ENCODE results near the gene KRTAP10-1.
"Not testable (repeated sequence)": the region's sequence is repeated elsewhere in the genome, so short reads cannot be mapped to it uniquely, and the experiment has no call there.

KRTAP10-1 gene

GRCh38 chr21:44569861-44570517 is 30.0 kb upstream of the KRTAP10-1 start:
- DNase-seq (ENCODE audit: low spot score), result no peak

DNA sequence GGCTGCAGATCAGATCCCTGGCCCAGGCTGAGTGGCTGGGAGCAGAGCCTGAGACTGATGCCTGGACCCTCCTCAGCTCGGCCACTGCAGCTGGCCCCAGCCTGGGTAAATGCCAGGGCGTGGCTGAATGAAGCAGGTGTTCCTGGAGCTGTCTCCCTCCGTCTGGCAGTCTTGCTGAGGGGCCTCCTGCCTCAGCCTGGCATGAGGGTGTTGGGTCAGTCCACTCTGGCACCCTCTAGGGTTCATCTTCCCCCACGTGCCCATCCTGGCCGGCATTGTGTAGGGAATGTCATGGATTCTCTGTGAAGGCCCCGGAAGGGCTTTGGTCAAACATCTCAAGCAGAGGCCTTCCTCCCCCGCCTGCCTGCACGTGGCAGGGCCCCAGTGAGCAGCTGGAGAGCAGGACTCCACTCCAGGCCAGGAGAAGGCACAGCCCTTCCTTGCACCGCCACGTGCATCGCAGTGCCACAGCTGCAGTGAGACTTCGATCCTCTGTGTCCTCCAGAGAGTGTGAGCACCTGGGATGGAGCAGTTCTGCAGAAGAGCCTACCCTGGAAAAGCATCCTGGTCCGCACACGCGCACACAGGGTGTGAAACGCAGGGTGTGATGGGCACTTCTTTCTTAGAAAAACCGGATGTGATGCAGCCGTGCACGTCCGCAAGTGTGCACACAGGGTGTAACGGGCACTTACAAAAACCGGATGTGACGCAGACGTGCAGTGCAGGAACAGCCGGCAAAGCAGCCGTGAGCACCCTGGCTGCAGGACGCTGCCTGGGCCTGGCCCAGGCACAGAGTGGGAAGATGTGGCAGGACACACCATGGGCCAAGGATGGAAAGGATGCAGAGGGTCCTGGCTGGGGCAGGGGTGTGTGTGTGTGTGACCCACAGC is 28.9 kb upstream of the KRTAP10-1 start:
- DNase-seq (ENCODE audit: low spot score), result no peak

- DNase-seq (ENCODE audit: low spot score), result no peak
Observed at GRCh38 chr21:44568261-44568660, 28.3 kb upstream of the KRTAP10-1 start.

DNA sequence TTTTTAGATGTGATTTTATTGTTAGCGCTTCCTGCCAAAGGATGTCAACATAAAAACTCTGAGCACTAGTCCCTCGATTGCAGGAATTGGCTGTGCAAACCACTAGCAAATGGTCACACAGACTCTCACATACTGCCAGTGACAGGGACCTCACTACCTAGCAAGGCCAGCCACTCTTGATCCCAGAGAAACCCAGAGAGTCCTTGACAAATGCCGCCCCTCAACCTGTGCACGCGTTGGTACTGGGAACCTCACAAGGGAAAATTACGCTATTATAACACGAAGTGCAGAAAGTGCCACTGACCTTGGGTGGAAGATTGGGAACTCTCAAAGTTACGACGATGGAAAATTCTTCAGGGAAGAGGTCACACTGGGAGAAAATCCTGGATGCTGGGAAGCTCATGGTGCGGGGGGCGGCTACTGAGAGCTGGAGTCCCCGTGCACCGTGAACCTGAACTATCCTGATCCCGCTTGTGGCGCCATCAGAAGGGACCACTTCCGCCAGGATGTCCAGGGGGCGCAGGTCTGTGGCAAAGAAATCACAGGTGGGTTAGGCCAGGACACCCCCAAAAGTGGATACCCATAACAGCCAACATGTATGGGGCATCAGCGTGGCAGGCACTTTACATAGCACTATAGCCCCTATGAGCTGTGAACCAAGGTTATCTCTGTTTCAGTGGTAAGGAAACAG is 27.6 kb upstream of the KRTAP10-1 start:
- DNase-seq (ENCODE audit: low spot score), result no peak

- no peak for DNase-seq (ENCODE audit: low spot score)
Observed at GRCh38 chr21:44566403-44566802, 26.4 kb upstream of the KRTAP10-1 start.

DNA sequence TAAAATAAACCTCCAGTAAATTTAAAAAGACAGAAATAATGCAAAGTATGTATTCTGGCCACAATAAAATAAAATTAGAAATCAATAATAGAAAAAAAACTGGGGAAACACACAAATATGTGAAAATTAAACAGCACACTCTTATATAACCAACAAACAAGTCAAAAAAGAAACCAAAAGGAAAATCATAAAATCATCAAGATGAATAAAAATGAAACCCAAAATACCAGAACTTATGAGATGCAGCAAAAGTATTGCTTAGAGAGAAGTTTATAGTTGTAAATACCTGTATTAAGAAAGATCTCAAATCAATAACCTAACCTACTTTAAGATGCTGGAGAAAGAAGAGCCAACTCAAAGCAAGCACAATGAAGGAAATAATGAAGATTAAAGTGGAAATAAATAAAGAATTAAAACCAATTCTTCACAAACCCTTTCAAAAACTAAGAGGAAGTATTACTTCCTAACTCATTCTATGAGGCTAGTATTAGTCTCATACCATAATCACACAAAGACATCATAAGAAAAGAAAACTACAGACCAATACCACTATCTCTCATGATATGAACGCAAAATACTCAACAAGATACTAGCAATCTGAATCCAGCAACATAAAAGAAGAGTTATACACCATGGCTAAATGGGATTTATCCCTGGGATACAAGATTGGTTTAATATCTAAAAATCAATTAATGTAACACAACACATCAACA is 25.0 kb upstream of the KRTAP10-1 start:
- DNase-seq (ENCODE audit: low spot score), result no peak

- no peak for DNase-seq (ENCODE audit: low spot score)
Observed at GRCh38 chr21:44564099-44564498, 24.1 kb upstream of the KRTAP10-1 start.

DNA sequence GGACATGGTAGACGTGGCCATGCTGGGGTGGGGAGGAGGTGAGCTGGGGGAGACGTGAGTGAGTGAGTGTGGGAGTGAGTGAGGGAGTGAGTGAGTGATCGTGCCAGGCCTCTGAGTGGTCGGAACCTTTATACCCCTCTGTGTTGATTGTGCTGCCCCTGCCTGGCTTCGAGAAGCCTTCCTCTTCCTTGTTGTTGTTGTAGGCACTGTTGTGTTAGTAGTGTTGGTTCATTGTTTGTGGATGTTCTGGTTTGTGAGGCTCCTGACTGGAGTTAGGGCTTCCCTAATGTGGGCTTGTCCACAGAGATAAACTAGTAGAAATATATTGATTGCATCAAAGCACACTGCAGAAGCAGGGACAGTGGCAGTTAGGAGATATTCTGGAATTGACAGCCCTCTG is 18.7 kb upstream of the KRTAP10-1 start, which contains the start of gene KRTAP10-3:
KRTAP10-3 (minus strand) TSS at position 101 of the 400 bp plus-strand sequence; CDS start at position 21, 80 bp downstream.
- DNase-seq (ENCODE audit: low spot score), result no peak

DNA sequence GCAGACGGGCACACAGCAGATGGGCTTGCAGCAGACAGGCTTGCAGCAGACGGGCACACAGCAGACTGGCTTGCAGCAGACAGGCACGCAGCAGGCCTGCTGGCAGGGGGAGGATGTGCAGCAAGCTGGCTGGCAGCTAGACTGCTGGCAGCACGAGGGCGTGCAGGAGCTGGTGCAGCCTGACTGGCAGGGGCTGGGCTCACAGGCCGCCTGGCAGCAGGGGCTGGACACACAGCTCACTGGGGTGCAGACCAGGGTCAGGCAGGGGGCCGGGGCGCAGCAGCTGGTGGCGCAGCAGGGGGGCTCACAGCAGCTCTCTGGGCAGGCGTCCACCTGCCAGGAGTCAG is 18.3 kb upstream of the KRTAP10-1 start:
- not testable (repeated sequence) for DNase-seq (ENCODE audit: low spot score)

- no peak for DNase-seq (ENCODE audit: low spot score)
Observed at GRCh38 chr21:44557491-44558328, 17.7 kb upstream of the KRTAP10-1 start.

DNA sequence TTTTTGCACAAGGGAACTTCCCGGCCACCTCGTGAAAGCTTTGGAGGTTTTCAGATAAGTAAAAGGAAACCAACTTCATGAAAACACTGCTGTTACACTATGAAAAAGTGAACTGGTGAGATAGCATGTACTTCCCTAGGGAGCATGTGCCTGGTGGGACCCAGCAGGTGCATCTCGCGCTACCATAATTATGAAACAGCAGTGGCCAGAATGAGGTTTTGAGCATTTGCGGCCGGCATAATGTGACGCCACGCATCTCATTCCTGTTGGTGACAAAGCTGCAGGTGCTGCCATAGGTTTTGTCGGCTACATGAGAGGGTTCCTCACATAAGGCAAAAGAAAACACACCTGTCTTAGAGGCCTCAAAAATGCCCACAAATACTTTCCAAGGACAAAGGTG is 16.9 kb upstream of the KRTAP10-1 start:
- DNase-seq (ENCODE audit: low spot score), result no peak

DNA sequence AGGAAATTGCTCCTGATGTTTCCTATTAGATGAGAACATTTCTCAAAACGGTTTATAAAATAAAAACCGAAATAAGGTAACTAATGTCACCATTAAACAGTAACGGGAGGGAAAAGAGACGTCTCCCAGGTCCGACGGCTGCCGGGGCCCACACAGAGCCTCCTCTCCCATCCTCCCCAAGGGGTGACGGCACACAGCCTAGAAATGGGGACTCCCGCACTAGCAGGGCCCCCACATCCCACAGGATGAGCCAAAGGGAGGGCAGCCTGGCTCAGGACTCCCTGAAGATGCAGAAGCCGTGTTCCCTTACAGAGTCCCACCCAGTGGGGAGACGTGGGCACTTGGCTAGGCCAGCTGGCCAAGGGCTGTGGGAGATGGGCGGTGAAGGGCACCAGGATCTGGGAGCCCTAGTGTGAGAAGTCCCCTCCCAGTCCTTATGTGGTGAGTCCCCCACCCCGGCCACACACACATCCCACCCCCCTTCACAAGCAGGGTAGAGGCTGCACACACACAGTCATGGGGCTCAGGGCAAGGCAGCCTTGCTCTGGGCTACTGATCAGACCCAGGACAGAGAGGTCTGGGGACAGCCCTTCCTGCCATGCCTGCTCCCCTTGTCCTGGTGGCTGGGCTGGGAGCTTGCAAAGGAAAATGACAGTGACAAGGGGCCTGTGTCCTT is 15.3 kb upstream of the KRTAP10-1 start:
- no peak for DNase-seq (ENCODE audit: low spot score)

- no peak for DNase-seq (ENCODE audit: low spot score)
Observed at GRCh38 chr21:44552681-44553080, 12.7 kb upstream of the KRTAP10-1 start.

- no peak for DNase-seq (ENCODE audit: low spot score)
Observed at GRCh38 chr21:44552136-44552535, 12.1 kb upstream of the KRTAP10-1 start.

DNA sequence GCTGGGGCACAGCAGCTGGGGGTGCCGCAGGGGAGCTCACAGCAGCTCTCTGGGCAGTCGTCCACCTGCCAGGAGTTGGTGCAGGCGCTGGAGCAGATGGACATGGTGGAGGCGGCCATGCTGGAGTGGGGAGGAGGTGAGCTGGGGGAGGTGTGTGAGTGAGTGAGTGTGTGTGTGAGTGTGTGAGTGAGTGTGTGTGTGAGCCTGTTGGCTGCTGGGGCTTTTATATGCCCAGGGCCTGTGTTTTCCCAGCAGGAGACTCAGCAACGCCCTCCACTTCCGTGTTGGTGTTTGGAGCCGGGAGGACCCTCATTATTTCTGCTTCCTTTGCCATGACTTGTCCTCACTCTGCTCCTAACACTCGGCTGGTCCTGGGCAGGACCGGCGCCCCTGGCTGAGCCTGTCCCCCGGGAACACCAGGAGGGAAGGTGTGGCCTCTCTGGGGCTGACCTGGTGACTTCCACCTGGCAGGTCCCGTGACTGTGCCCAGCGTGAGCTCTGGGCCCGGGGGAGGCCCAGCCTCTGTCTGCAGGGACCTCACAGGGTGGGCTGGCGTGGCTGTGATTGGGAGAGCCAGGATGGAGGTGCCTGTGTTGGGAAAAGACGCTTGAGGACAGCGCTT is 11.5 kb upstream of the KRTAP10-1 start, which contains the start of gene KRTAP10-2:
KRTAP10-2 (minus strand) TSS at position 166 of the 622 bp plus-strand sequence; CDS start at position 119, 47 bp downstream.
- DNase-seq (ENCODE audit: low spot score), result no peak

- DNase-seq (ENCODE audit: low spot score), result no peak
Observed at GRCh38 chr21:44550807-44551206, 10.8 kb upstream of the KRTAP10-1 start.

GRCh38 chr21:44550285-44550684 is 10.3 kb upstream of the KRTAP10-1 start:
- DNase-seq (ENCODE audit: low spot score), result not testable (repeated sequence)

- no peak for DNase-seq (ENCODE audit: low spot score)
Observed at GRCh38 chr21:44549525-44550211, 9.7 kb upstream of the KRTAP10-1 start.

GRCh38 chr21:44548922-44549321 is 8.9 kb upstream of the KRTAP10-1 start:
- DNase-seq (ENCODE audit: low spot score), result no peak
